Choroid plexus epithelial cell (primary cell): ENCODE results near the gene LRRC2.

Experiments
- DNase-seq: peaks from one replicate; pipeline ENCODE4 v3.0.0-alpha.2; 2010; ENCODE audit warnings: low read depth
- H3K4me3 ChIP-seq: 2 replicates; pipeline ENCODE4 v1.5.1; 2011; ENCODE audit warnings: low read depth, mild to moderate bottlenecking, control low read depth, low read length, moderate library complexity
- CTCF ChIP-seq: conservative IDR thresholded peaks from 2 replicates; pipeline ENCODE4 v1.5.1; 2011; ENCODE audit warnings: low read depth, mild to moderate bottlenecking, control low read depth, inconsistent platforms, low read length, moderate library complexity

Gene LRRC2

DNA sequence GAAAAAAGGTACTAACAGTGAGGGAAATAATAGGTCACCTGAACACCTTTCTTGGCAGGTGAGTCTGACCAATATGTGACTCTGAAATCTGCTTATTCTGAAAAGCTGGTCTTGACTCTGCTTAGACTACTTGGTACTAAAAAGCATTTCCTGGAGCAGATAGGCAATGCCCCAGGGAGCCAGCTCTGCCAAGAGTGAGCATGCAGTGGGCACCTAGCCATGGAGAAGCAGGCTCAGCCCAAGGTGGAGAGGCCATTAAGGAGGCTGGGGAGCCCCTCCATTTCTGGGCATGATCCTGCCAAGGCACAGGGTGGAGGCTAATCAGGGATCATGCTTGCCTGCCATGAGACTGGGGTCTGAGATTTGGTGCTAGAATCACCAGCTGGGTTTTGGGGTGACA is 99.8 kb downstream of the LRRC2 start:
- no peak for TF ChIP-seq CTCF
- no peak overlapping the region for H3K4me3 ChIP-seq
- no peak for DNase-seq
